H1 (cell line): ENCODE measurements around the gene AKR1B1. TPM values are rescaled to one million over a fixed set of nuclear protein-coding genes. Genes with fewer than 3 reads are reported as not detected.

Source experiments
- HDAC2 ChIP-seq, 2 experiments: fragments of 300-600 bp in 1 of 2; sonication (generic) in 1 of 2; IDR thresholded peaks; 2 replicates each; pipeline ENCODE4 v1.6.1; 2011 to 2012; ENCODE audit warnings: low read depth in 2 of 2, low read length in 2 of 2, mild to moderate bottlenecking in 2 of 2, moderate library complexity in 2 of 2, borderline replicate concordance in 1 of 2, inconsistent platforms in 1 of 2
- KDM5A ChIP-seq: fragments of 200-600 bp; IDR thresholded peaks from 2 replicates; pipeline ENCODE4 v1.7.1; 2012; ENCODE audit warnings: mild to moderate bottlenecking, low read length, inconsistent platforms, mixed read lengths
- POU5F1 ChIP-seq: IDR thresholded peaks from 2 replicates; pipeline ENCODE4 v1.6.1; 2011; ENCODE audit warnings: low read depth, mild to moderate bottlenecking, low read length, moderate library complexity
- TCF12 ChIP-seq: IDR thresholded peaks from 2 replicates; pipeline ENCODE4 v1.6.1; 2011; ENCODE audit warnings: low read depth, mild to moderate bottlenecking, low read length
- polyA plus RNA-seq, 7 experiments: library from polyadenylated mRNA; depleted of rRNA in 3 of 7; stranded (reverse) in 5 of 7; unstranded in 2 of 7; fragments of >200 nt in 5 of 7; fragments of 200-250 nt in 2 of 7; gene quantifications; 1 replicate in 5 of 7; 2 replicates in 1 of 7; 4 replicates in 1 of 7; pipeline versions ENCODE4 v1.2.1 to v1.2.3, GENCODE V29; 2011 to 2013; ENCODE audit warnings: missing spikeins in 2 of 7, mixed read lengths in 2 of 7
- total RNA-seq: library from RNA; stranded (reverse); fragmentation: NEBNext Ultra II Directional; extraction: Animal tissue kit (Norgen Biotek cat#: 25700); gene quantifications from 2 replicates; pipeline ENCODE4 v1.2.1, GENCODE V29; 2021

Gene AKR1B1
- total and polyA plus RNA-seq, 2 of the 8 experiments (the other 6 are each of a cell fraction or from before 2014, with no cell fraction given): 195 to 273 TPM

DNA sequence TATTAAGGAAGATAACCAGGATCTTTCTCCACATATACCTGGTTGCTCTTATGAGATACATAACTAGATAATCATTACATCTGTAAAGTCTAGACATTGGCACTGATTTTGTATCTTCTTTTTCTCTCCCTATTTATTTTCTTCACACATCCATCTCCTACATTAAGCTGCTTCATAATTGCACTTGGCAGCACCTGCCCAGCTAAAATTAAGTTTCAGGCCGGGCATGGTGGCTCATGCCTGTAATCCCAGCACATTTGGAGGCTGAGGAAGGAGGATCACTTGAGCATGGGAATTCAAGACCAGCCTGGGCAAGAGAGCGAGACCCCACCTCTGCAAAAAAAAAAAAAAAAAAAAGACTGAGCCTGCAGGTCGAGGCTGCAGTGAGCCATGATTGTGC, 22.3 kb upstream of the AKR1B1 start (continued):
- TF ChIP-seq TCF12: no peak
- TF ChIP-seq HDAC2 (IDR thresholded peaks at IDR 0.05; ENCODE audit: borderline replicate concordance in 1 of 2, low read depth in 2 of 2, low read length in 2 of 2): no peak
- no peak for TF ChIP-seq POU5F1
- no peak for TF ChIP-seq KDM5A
